GM19240 (cell line): Measurements from ENCODE around the gene BHLHE40.
"Not testable (repeated sequence)": the region's sequence is repeated elsewhere in the genome, so short reads cannot be mapped to it uniquely, and the experiment has no call there.

Experiments used
- DNase-seq: peaks from one replicate; pipeline ENCODE4 v3.0.0; 2011; ENCODE audit warnings: low spot score; ENCODE audit not compliant: insufficient read length

The BHLHE40 gene

GRCh38 chr3:4961865-4962264 is 17.4 kb upstream of the BHLHE40 start:
- DNase-seq = not testable (repeated sequence)

- DNase-seq = no peak
These were observed 15.3 kb upstream of the BHLHE40 start for GRCh38 chr3:4963669-4964570.

GRCh38 chr3:4966006-4966405 is 13.2 kb upstream of the BHLHE40 start:
- not testable (repeated sequence) for DNase-seq

- DNase-seq = not testable (repeated sequence)
These were observed 11.6 kb upstream of the BHLHE40 start for GRCh38 chr3:4967683-4968082.

GRCh38 chr3:4971437-4971836 is 7.8 kb upstream of the BHLHE40 start:
- DNase-seq = not testable (repeated sequence)

- DNase-seq = no peak
These were observed 7.4 kb upstream of the BHLHE40 start for GRCh38 chr3:4971838-4972237.

- no peak for DNase-seq
These were observed 6.3 kb upstream of the BHLHE40 start for GRCh38 chr3:4972652-4973643.

- DNase-seq = no peak
These were observed 5.1 kb upstream of the BHLHE40 start for GRCh38 chr3:4974154-4974553.

- DNase-seq = no peak
These were observed 3.1 kb upstream of the BHLHE40 start for GRCh38 chr3:4976109-4976508.

- no peak for DNase-seq
These were observed 2.0 kb upstream of the BHLHE40 start for GRCh38 chr3:4977001-4977852.

- DNase-seq = no peak
These were observed 1.4 kb upstream of the BHLHE40 start for GRCh38 chr3:4977853-4978203.

GRCh38 chr3:4978204-4978965 is 852 bp upstream of the BHLHE40 start:
- DNase-seq = no peak

- no peak for DNase-seq
These were observed 240 bp upstream of the BHLHE40 start for GRCh38 chr3:4978966-4979427.

GRCh38 chr3:4980229-4981203 is 1.3 kb downstream of the BHLHE40 start:
- DNase-seq = no peak

- DNase-seq = no peak
These were observed 2.0 kb downstream of the BHLHE40 start for GRCh38 chr3:4981294-4981664.

GRCh38 chr3:4981665-4982494 is 2.6 kb downstream of the BHLHE40 start:
- no peak for DNase-seq

GRCh38 chr3:4982773-4983738 is 3.8 kb downstream of the BHLHE40 start:
- DNase-seq = no peak
